ENCODE measurements around the gene SNRPD2. TPM values are rescaled to one million over a fixed set of nuclear protein-coding genes. Genes with fewer than 3 reads are reported as not detected.

Gene SNRPD2
- total RNA-seq (2022; extraction: Qiagen RNA extraction; ENCODE audit: low read depth): 743 to 1,005 TPM (median 782 TPM) in 5 replicates

DNA sequence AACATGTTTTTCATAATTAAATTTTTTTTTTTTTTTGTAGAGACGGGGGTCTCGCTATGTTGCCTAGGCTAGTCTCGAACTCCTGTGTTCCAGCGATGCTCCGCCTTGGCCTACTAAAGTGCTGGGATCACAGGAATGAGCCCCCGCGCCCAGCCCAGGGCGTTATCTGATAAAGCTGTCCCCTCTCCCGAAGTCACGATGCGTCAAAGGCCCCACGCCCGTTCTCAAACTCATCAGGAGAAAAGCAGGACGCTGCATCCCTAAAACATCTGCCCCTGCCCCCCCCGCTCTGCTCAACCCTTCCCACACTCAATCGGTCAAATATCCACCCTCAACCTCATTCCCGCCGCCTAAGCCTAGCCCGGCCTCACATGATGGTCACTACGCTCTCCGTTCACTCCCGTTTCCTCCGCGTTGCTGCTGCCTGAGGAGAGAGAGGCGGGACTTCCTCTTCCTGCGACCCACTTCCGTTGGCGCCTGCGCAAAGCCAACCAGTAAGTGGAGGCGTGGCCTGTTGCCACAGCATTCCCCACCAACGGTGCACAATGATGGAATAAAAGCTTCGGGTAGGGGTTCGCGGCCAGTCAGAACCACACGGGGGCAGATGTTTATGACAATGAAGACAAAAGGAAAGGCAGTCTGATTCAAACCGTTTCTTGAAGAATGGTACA lies at the start of gene SNRPD2:
Gene SNRPD2, minus strand, starts transcription at position 438 of the 671 bp plus-strand sequence. Its CDS starts 65 bp downstream, at position 373.

DNA sequence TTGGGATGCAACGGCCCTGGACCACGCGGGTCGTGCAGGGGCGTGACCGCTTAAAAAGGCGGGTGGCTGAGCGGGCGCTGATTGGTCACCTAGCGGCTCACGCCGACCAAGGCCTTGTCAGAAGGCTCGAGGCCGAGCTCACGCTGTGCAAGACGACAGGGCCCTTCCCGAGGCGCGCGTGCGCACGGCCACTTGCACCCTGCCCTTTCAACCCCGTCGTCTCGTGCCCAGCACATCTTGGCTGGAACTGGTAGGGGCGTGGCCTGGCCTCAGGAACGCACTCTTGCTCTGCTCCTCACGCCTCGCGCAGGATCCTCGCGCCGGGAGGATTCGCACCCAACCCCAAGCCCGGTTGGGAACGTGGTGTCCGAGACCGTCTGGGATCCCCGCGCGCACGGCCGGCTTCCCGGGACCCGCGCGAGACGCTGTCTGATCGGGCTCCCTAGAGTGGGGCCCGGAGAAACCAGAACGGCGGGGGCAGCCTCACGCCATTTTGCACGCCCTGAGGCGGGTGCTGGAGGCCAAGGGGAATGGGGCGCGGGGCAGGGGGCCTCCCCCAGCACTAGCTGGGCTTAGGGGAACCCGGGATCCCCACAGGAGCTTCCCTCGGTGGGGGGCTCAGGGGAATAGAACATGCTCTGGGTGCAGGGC lies 41.5 kb upstream of the SNRPD2 start, which contains the start of gene MEIOSIN:
Gene MEIOSIN, plus strand, starts transcription at position 280 of the 651 bp plus-strand sequence. CDS start 1,938 bp downstream, outside the sequence.

DNA sequence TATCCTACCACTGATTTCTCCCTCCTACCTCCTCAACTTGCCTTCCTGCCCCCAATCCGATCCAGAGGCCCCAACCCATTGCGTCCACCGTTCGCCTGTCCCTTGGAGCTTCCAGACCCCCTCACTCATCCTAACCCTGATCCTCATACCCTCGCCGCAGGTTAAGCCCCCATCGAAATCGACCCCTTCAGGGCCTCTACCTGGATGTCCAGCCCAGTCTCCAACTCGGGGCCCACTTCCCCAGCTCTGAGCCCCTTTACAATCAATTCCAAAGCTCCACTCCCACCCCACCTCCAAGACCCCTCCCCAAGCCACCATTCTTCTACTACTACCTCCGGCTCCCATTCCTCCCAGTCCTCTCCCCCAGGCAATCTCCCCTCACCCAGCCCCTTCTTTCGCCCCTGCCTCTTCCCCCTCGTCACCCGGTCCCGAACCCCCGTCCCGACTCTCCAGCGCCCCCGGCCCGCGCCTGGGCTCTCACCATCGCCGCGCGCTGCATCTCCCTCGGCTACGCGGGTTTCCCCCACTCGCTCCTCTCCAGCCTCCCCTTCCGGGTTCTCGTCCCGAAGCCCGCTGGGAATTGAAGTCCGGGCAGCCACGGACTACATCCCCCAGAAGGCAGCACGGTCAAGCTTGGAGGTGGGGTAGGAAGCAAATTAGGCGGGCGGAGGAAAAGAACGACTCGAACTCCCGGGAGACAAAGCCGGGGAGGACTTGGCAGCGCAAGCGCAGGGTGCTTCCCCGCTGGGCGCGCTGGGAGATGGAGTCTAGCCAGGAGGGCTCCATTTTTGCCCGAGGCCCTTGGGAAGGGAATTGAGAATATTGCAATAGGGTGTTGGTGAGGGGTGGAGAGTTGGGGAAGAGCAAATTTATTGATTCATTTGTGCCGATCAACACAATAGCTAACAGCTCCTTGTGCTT lies 38.9 kb upstream of the SNRPD2 start, which contains the start of gene FBXO46:
Gene FBXO46, minus strand, starts transcription at position 529 of the 921 bp plus-strand sequence. CDS start 17,401 bp downstream, outside the sequence.

DNA sequence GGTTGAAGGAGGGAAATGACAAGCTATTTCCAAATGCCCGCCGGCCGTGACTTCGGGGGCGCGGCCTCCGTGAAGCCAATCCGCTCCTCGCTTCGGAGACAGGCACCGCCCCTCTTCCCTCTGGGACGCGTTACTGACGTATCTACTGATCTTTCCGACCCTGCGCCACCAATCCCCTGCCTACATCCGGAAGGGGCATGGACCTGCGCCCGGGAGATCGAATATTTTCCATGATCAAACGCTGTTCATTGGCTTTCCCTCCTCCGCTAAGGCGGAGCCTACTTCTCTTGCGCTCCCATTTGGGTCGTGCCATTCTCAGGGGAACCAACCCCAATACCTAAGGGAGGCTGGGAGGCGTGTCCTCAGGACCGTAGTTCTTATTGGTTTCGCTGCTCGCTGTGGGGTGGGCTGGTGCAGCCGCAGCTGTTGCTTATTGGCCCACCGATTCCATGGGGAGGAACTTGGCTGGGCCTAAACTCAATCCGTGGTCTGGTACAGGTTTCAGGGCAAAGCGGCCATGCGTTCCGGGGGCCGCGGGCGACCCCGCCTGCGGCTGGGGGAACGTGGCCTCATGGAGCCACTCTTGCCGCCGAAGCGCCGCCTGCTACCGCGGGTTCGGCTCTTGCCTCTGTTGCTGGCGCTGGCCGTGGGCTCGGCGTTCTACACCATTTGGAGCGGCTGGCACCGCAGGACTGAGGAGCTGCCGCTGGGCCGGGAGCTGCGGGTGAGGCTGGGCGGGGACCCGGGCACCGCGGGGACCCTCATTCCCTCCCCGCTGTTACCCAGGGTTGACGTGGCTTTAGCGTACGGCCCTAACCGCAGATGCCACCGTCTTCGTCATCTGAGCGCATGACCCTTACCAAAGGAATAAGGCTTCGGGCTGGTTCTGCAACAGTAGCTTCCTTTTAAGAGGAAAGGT lies 693 bp upstream of the SNRPD2 start, which contains the start of gene QPCTL:
Gene QPCTL, plus strand, starts transcription at position 480 of the 919 bp plus-strand sequence. Its CDS starts 38 bp downstream, at position 518.

DNA sequence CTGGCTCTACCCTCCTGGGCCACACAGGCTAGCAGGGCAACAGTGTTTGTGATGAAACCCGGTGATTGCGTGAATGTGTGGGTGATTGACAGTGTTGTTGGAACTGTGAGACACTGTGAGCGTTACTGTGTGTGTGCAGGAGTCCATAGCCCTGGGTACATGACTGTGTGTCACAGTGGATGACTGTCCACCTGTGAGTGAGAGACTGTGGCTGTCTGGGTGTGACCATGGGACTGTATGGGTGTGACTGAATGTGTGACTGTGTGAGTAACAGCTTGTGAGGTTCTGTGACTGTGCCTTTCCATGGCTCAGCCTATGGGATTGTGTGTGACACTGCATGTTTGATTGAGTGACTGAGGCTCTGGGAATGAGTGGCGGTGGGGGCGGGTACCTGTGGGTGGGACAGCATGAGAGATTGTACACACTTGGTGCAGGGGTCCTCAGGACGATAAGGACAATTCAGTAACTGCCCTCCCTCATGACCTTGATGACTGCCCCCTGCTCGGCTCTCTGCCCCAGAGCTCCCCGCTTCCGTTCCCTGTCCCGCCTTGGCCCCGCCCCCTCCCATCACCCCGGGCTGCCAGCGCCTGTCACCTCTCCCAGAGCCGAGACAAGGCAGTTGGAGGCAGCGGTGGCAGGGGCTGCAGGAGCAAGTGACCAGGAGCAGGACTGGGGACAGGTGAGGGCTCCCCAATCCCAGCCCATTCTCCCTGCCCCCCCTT lies 24.0 kb downstream of the SNRPD2 start, which contains the start of gene GIPR:
Gene GIPR, plus strand, starts transcription at position 602 of the 722 bp plus-strand sequence. CDS start 1,300 bp downstream, outside the sequence.

DNA sequence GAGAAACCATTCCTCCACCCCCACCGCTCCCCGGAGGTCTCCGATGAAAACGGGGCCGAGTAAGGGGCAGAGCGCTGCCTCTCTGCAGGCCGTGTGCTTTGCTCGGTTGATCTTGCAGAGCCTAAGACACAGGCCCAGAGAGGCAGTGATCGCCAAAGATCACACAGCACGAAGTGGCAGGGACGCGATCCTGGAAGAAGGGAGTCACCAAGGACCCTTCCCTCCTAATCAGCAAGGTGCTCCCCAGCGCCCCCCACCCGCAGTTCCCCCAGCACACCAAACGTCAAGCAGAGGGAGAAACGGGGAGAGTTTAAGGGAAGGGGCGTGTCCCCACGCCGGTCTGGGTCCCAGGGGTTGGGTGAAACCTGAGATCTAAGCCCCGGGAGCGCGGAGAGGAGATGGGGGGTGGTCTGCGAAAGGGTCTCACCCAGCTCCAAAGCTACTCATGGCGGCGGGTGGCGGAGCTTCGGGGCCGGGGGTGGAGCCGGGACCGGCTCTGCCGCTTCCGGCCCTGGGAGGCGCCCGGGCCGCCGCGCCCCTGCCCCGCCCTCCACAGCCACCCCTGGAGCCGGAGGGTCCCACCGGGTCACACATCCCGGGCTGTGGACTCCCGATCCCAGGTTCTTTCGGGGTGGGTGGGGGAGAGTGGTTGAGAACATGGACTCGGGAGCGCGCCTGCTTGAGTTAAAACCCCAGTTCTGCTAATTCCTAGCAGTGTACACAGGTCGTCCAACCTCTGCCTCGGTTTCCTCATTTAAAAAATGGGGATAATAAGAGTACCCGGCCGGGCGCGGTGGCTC lies 52.6 kb downstream of the SNRPD2 start, which contains the start of gene EML2:
Gene EML2, minus strand, starts transcription at position 468 of the 800 bp plus-strand sequence. Its CDS starts 21 bp downstream, at position 447.

Other genes with a start within 250 kb of the SNRPD2 start
- gene FOSB, start 224.0 kb downstream of the SNRPD2 start, total RNA-seq (2022; extraction: Qiagen RNA extraction; ENCODE audit: low read depth): 8.6 to 16.5 TPM (median 13.5 TPM) in 5 replicates
- 10.7 to 18.4 TPM (median 12.8 TPM) in 5 replicates for gene RTN2, start 194.9 kb downstream of the SNRPD2 start, total RNA-seq (2022; extraction: Qiagen RNA extraction; ENCODE audit: low read depth)
- 6.9 to 9.6 TPM (median 8.7 TPM) in 5 replicates for gene PPM1N, start 193.5 kb downstream of the SNRPD2 start, total RNA-seq (2022; extraction: Qiagen RNA extraction; ENCODE audit: low read depth)
- gene VASP, start 184.5 kb downstream of the SNRPD2 start, total RNA-seq (2022; extraction: Qiagen RNA extraction; ENCODE audit: low read depth): 200 to 267 TPM (median 250 TPM) in 5 replicates
- gene OPA3, start 107.2 kb downstream of the SNRPD2 start, total RNA-seq (2022; extraction: Qiagen RNA extraction; ENCODE audit: low read depth): 12.7 to 20.1 TPM (median 18.1 TPM) in 5 replicates
- gene GPR4, start 89.7 kb downstream of the SNRPD2 start, total RNA-seq (2022; extraction: Qiagen RNA extraction; ENCODE audit: low read depth): 0.14 to 0.34 TPM (median 0.27 TPM) in 5 replicates
- gene EML2, start 52.6 kb downstream of the SNRPD2 start, total RNA-seq (2022; extraction: Qiagen RNA extraction; ENCODE audit: low read depth): 17.2 to 24.8 TPM (median 22.8 TPM) in 5 replicates
- gene GIPR, start 23.7 kb downstream of the SNRPD2 start, total RNA-seq (2022; extraction: Qiagen RNA extraction; ENCODE audit: low read depth): 2.4 to 5.1 TPM (median 3.9 TPM) in 5 replicates
- 7.3 to 9.5 TPM (median 8.6 TPM) in 5 replicates for gene QPCTL, start 713 bp upstream of the SNRPD2 start, total RNA-seq (2022; extraction: Qiagen RNA extraction; ENCODE audit: low read depth)
- 6.9 to 10.9 TPM (median 10.2 TPM) in 5 replicates for gene FBXO46, start 38.9 kb upstream of the SNRPD2 start, total RNA-seq (2022; extraction: Qiagen RNA extraction; ENCODE audit: low read depth)
- gene MEIOSIN, start 41.5 kb upstream of the SNRPD2 start, total RNA-seq (2022; extraction: Qiagen RNA extraction; ENCODE audit: low read depth): 0.05 to 0.23 TPM (median 0.06 TPM) in 3 of 5 replicates, not detected in the others
- 17.0 to 28.2 TPM (median 24.1 TPM) in 5 replicates for gene SIX5, start 77.3 kb upstream of the SNRPD2 start, total RNA-seq (2022; extraction: Qiagen RNA extraction; ENCODE audit: low read depth)
- 36.2 to 49.7 TPM (median 47.1 TPM) in 5 replicates for gene DMPK, start 90.5 kb upstream of the SNRPD2 start, total RNA-seq (2022; extraction: Qiagen RNA extraction; ENCODE audit: low read depth)
- gene DMWD, start 100.9 kb upstream of the SNRPD2 start, total RNA-seq (2022; extraction: Qiagen RNA extraction; ENCODE audit: low read depth): 24.9 to 39.2 TPM (median 32.4 TPM) in 5 replicates
- not detected in 5 replicates for gene RSPH6A, start 123.4 kb upstream of the SNRPD2 start, total RNA-seq (2022; extraction: Qiagen RNA extraction; ENCODE audit: low read depth)
- gene SYMPK, start 171.2 kb upstream of the SNRPD2 start, total RNA-seq (2022; extraction: Qiagen RNA extraction; ENCODE audit: low read depth): 55.7 to 77.3 TPM (median 73.2 TPM) in 5 replicates
- 0.50 to 0.97 TPM (median 0.67 TPM) in 5 replicates for gene FOXA3, start 172.4 kb upstream of the SNRPD2 start, total RNA-seq (2022; extraction: Qiagen RNA extraction; ENCODE audit: low read depth)
- gene IRF2BP1, start 194.2 kb upstream of the SNRPD2 start, total RNA-seq (2022; extraction: Qiagen RNA extraction; ENCODE audit: low read depth): 23.1 to 35.0 TPM (median 33.2 TPM) in 5 replicates
- 6.1 to 9.6 TPM (median 8.7 TPM) in 5 replicates for gene MYPOP, start 210.7 kb upstream of the SNRPD2 start, total RNA-seq (2022; extraction: Qiagen RNA extraction; ENCODE audit: low read depth)
- gene NANOS2, start 222.8 kb upstream of the SNRPD2 start, total RNA-seq (2022; extraction: Qiagen RNA extraction; ENCODE audit: low read depth): not detected in 5 replicates